GM23338 (cell line): ENCODE measurements around the gene PIP5K1C. TPM values are rescaled to one million over a fixed set of nuclear protein-coding genes. Genes with fewer than 3 reads are reported as not detected.

Source experiments
- ATAC-seq: fragments of 200-7000 bp; cut with Tn5 transposase; 3 replicates; pipeline ENCODE4 v1.9.1; 2020
- DNase-seq: peaks from one replicate; pipeline ENCODE4 v3.0.0-alpha.2; 2015; ENCODE audit warnings: low spot score
- H2AFZ ChIP-seq: fragments of 200-600 bp; sonication (generic); 2 replicates; pipeline ENCODE4 v1.8.0; 2016; ENCODE audit warnings: antibody characterized with exemption, mild to moderate bottlenecking, moderate library complexity
- H3F3A ChIP-seq: fragments of 200-600 bp; sonication (generic); replicated peaks from 2 replicates; pipeline ENCODE4 v1.8.0; 2017; ENCODE audit warnings: antibody characterized with exemption, mixed run types, low read depth
- H3K27ac ChIP-seq: fragments of 200-600 bp; sonication (generic); 2 replicates; pipeline ENCODE4 v1.6.1; 2016; ENCODE audit warnings: low read depth
- H3K27me3 ChIP-seq: fragments of 200-600 bp; sonication (generic); 2 replicates; pipeline ENCODE4 v1.8.0; 2016; ENCODE audit warnings: mild to moderate bottlenecking, mixed run types, moderate library complexity; ENCODE audit not compliant: insufficient read depth
- H3K36me3 ChIP-seq: fragments of 200-600 bp; sonication (generic); 2 replicates; pipeline ENCODE4 v1.8.0; 2016; ENCODE audit warnings: mild to moderate bottlenecking; ENCODE audit not compliant: insufficient read depth
- H3K4me1 ChIP-seq: fragments of 200-600 bp; sonication (generic); 2 replicates; pipeline ENCODE4 v1.8.0; 2016; ENCODE audit warnings: mild to moderate bottlenecking, moderate library complexity; ENCODE audit not compliant: insufficient read depth
- H3K4me2 ChIP-seq: fragments of 200-600 bp; sonication (generic); 2 replicates; pipeline ENCODE4 v1.7.1; 2017; ENCODE audit warnings: mixed run types
- H3K4me3 ChIP-seq: fragments of 200-600 bp; sonication (generic); 2 replicates; pipeline ENCODE4 v1.6.1; 2016; ENCODE audit warnings: mixed run types
- H3K79me2 ChIP-seq: fragments of 200-600 bp; sonication (generic); replicated peaks from 2 replicates; pipeline ENCODE4 v1.8.0; 2017; ENCODE audit warnings: mild to moderate bottlenecking; ENCODE audit not compliant: insufficient read depth
- H3K9me2 ChIP-seq: fragments of 200-600 bp; sonication (generic); 2 replicates; pipeline ENCODE4 v1.8.0; 2017; ENCODE audit not compliant: insufficient read depth
- H4K20me1 ChIP-seq: fragments of 200-600 bp; sonication (generic); replicated peaks from 2 replicates; pipeline ENCODE4 v1.8.0; 2017; ENCODE audit warnings: mild to moderate bottlenecking; ENCODE audit not compliant: insufficient read depth
- H3K27ac Mint-ChIP-seq: 2 replicates; pipeline ENCODE4 v1.8.0; 2020; ENCODE audit warnings: inconsistent platforms, mild to moderate bottlenecking, moderate library complexity, mixed read lengths
- H3K27me3 Mint-ChIP-seq: 3 replicates; pipeline ENCODE4 v1.8.0; 2022; ENCODE audit warnings: low read depth, mild to moderate bottlenecking, moderate library complexity, mixed read lengths, inconsistent platforms; ENCODE audit not compliant: insufficient read depth, poor library complexity
- H3K36me3 Mint-ChIP-seq: 3 replicates; pipeline ENCODE4 v1.8.0; 2021; ENCODE audit warnings: low read depth, mild to moderate bottlenecking, inconsistent platforms, moderate library complexity, mixed read lengths
- H3K4me1 Mint-ChIP-seq: 3 replicates; pipeline ENCODE4 v1.8.0; 2020; ENCODE audit warnings: mild to moderate bottlenecking, inconsistent platforms, mixed read lengths
- H3K4me3 Mint-ChIP-seq: 3 replicates; pipeline ENCODE4 v1.8.0; 2021; ENCODE audit warnings: moderate library complexity, mild to moderate bottlenecking, inconsistent platforms, mixed read lengths
- H3K9me3 Mint-ChIP-seq: 3 replicates; pipeline ENCODE4 v1.8.0; 2020; ENCODE audit warnings: moderate library complexity, mild to moderate bottlenecking, inconsistent platforms, mixed read lengths
- CREB1 ChIP-seq: fragments of 250-450 bp; sonication (Bioruptor Pico); IDR thresholded peaks from 2 replicates; pipeline ENCODE4 v1.5.0; 2020; ENCODE audit warnings: low read depth, mild to moderate bottlenecking, moderate library complexity
- CTCF ChIP-seq, 2 experiments: fragments of 200-600 bp in 1 of 2; sonication (generic) in 1 of 2; conservative IDR thresholded peaks; 2 replicates each; pipeline versions ENCODE4 v1.5.1 to v1.6.1; 2016 to 2017; ENCODE audit warnings: antibody characterized with exemption in 2 of 2, low read depth in 2 of 2, mild to moderate bottlenecking in 2 of 2, moderate library complexity in 1 of 2
- ETS1 ChIP-seq: IDR thresholded peaks from 2 replicates; pipeline ENCODE4 v1.6.1; 2016; ENCODE audit warnings: antibody characterized with exemption
- EZH2 ChIP-seq: fragments of 200-600 bp; sonication (generic); IDR thresholded peaks from one replicate; pipeline ENCODE4 v1.8.0; 2017; ENCODE audit warnings: antibody characterized with exemption, mild to moderate bottlenecking, low read depth; ENCODE audit not compliant: unreplicated experiment
- EZH2phosphoT487 ChIP-seq: fragments of 200-600 bp; sonication (generic); IDR thresholded peaks from one replicate; pipeline ENCODE4 v1.8.1; 2018; ENCODE audit warnings: antibody characterized with exemption; ENCODE audit not compliant: unreplicated experiment
- JUNB ChIP-seq: IDR thresholded peaks from one replicate; pipeline ENCODE4 v1.6.1; 2016; ENCODE audit warnings: antibody characterized with exemption; ENCODE audit not compliant: unreplicated experiment
- NANOG ChIP-seq: IDR thresholded peaks from 2 replicates; pipeline ENCODE4 v1.6.1; 2016; ENCODE audit warnings: antibody characterized with exemption, borderline replicate concordance
- POLR2AphosphoS5 ChIP-seq: IDR thresholded peaks from 2 replicates; pipeline ENCODE4 v1.6.1; 2016; ENCODE audit warnings: antibody characterized with exemption, low read depth
- REST ChIP-seq: IDR thresholded peaks from one replicate; pipeline ENCODE4 v1.6.1; 2018; ENCODE audit warnings: antibody characterized with exemption; ENCODE audit not compliant: unreplicated experiment
- STAT1 ChIP-seq: IDR thresholded peaks from one replicate; pipeline ENCODE4 v1.6.1; 2016; ENCODE audit warnings: antibody characterized with exemption; ENCODE audit not compliant: unreplicated experiment
- ZNF114 ChIP-seq: fragments of 250-450 bp; sonication (Bioruptor Pico); IDR thresholded peaks from 2 replicates; pipeline ENCODE4 v1.5.0; 2020; ENCODE audit warnings: mild to moderate bottlenecking, moderate library complexity
- ZNF331 ChIP-seq: fragments of 250-450 bp; sonication (Bioruptor Pico); IDR thresholded peaks from 2 replicates; pipeline ENCODE4 v1.5.0; 2020; ENCODE audit warnings: low read depth, mild to moderate bottlenecking, moderate library complexity
- ZNF462 ChIP-seq: fragments of 250-450 bp; sonication (Bioruptor Pico); IDR thresholded peaks from 2 replicates; pipeline ENCODE4 v1.5.0; 2020; ENCODE audit warnings: mild to moderate bottlenecking, moderate library complexity
- polyA plus RNA-seq: library from polyadenylated mRNA; unstranded; fragments of >200 nt; fragmentation: Nextera tagmentation; extraction: Ambion mirVana; gene quantifications from 2 replicates; pipeline ENCODE4 v1.2.1, GENCODE V29; 2016
- total RNA-seq: library from RNA; depleted of rRNA; stranded (reverse); fragments of >200 nt; shearing (Covaris generic); gene quantifications from 2 replicates; pipeline ENCODE4 v1.2.3, GENCODE V29; 2014

PIP5K1C gene
- total and polyA plus RNA-seq, 2 experiments from 2014 or later, result 11.8 to 46.7 TPM

GRCh38 chr19:3633559-3633988 is 66.7 kb downstream of the PIP5K1C start:
- no peaks in the 10 kb centered on the region for H3K9me2 ChIP-seq
- Mint-ChIP-seq H3K4me1 (no peaks in the 10 kb centered on the region), H3K9me3 (no peaks in the 10 kb centered on the region), H3K36me3 (peaks cover 2% of the 10 kb centered on the region; the same call in 1 of the 3 replicates), H3K27me3 (peaks cover 7% of the 10 kb centered on the region), H3K4me3 (no peak overlapping the region), H3K27ac (no peak overlapping the region)
- H3K4me2 ChIP-seq, result no peak overlapping the region
- no peaks in the 10 kb centered on the region; the same call in 1 of the 2 replicates for H4K20me1 ChIP-seq
- no peaks in the 10 kb centered on the region for H3K36me3 ChIP-seq
- H3K27ac ChIP-seq, result no peak overlapping the region
- ATAC-seq, result no peak
- H3F3A ChIP-seq, result peaks cover 5% of the 10 kb centered on the region; the same call in 1 of the 2 replicates
- no peak overlapping the region for H2AFZ ChIP-seq
- TF ChIP-seq JUNB (no peak), ZNF331 (no peak), CTCF (conservative IDR thresholded peaks at IDR 0.05; ENCODE audit: low read depth in 2 of 2) (no peak), EZH2phosphoT487 (no peak), ETS1 (no peak), STAT1 (no peak), ZNF114 (CRISPR knock-in tag) (no peak), POLR2AphosphoS5 (no peak), ZNF462 (CRISPR knock-in tag) (no peak), EZH2 (no peak), CREB1 (CRISPR knock-in tag) (no peak), NANOG (no peak), REST (no peak)
- DNase-seq, result no peak
- no peaks in the 10 kb centered on the region for H3K4me1 ChIP-seq
- H3K27me3 ChIP-seq, result no peaks in the 10 kb centered on the region
- no peak overlapping the region for H3K4me3 ChIP-seq
- H3K79me2 ChIP-seq, result no peaks in the 10 kb centered on the region
